Neural cell (in vitro differentiated cells): ENCODE data around the gene FAM83C. TPM values are rescaled to one million over a fixed set of nuclear protein-coding genes. Genes with fewer than 3 reads are reported as not detected.

Source experiments
- H2AFZ ChIP-seq: fragments of 200-600, 300-800 bp; sonication (generic), shearing (Covaris generic); 2 replicates; pipeline ENCODE4 v1.6.0; 2014; ENCODE audit warnings: low read depth, mild to moderate bottlenecking, antibody characterized with exemption, low read length, moderate library complexity
- H3F3A ChIP-seq: fragments of 200-600 bp; shearing (Covaris generic); 2 replicates; pipeline ENCODE4 v1.6.1; 2016; ENCODE audit warnings: mild to moderate bottlenecking, moderate library complexity, mixed read lengths, antibody characterized with exemption, low read length; ENCODE audit not compliant: insufficient read depth, poor library complexity, severe bottlenecking
- H3K27ac ChIP-seq: fragments of 200-600, 300-800 bp; sonication (generic), shearing (Covaris generic); 2 replicates; pipeline ENCODE4 v1.5.1; 2014; ENCODE audit warnings: mild to moderate bottlenecking, low read length, moderate library complexity
- H3K27me3 ChIP-seq: fragments of 300-800, 200-600 bp; sonication (generic), shearing (Covaris generic); 2 replicates; pipeline ENCODE4 v1.6.0; 2014; ENCODE audit warnings: mild to moderate bottlenecking, low read depth, low read length, moderate library complexity; ENCODE audit not compliant: insufficient read depth
- H3K36me3 ChIP-seq: fragments of 300-800, 200-600 bp; sonication (generic), shearing (Covaris generic); 2 replicates; pipeline ENCODE4 v1.5.1; 2014; ENCODE audit warnings: mild to moderate bottlenecking, antibody characterized with exemption, low read length, moderate library complexity; ENCODE audit not compliant: insufficient read depth
- H3K4me2 ChIP-seq: fragments of 300-800, 200-600 bp; sonication (generic), shearing (Covaris generic); 2 replicates; pipeline ENCODE4 v1.6.0; 2014; ENCODE audit warnings: mild to moderate bottlenecking, low read length
- H3K4me3 ChIP-seq: fragments of 300-800, 200-600 bp; sonication (generic), shearing (Covaris generic); 2 replicates; pipeline ENCODE4 v1.5.1; 2014; ENCODE audit warnings: mild to moderate bottlenecking, low read length, moderate library complexity
- H3K79me2 ChIP-seq: fragments of 200-600 bp; shearing (Covaris generic); replicated peaks from 2 replicates; pipeline ENCODE4 v1.6.0; 2014; ENCODE audit warnings: mild to moderate bottlenecking, low read length, moderate library complexity; ENCODE audit not compliant: insufficient read depth
- H3K9ac ChIP-seq: fragments of 300-800, 200-600 bp; sonication (generic), shearing (Covaris generic); 2 replicates; pipeline ENCODE4 v1.6.1; 2016; ENCODE audit warnings: mild to moderate bottlenecking, low read length, mixed read lengths
- H3K9me2 ChIP-seq: fragments of 200-600 bp; shearing (Covaris generic); 2 replicates; pipeline ENCODE4 v1.6.1; 2016; ENCODE audit warnings: mild to moderate bottlenecking, low read length, mixed read lengths; ENCODE audit not compliant: insufficient read depth
- H3K9me3 ChIP-seq: fragments of 200-600, 300-800 bp; sonication (generic), shearing (Covaris generic); 2 replicates; pipeline ENCODE4 v1.6.1; 2016; ENCODE audit warnings: mild to moderate bottlenecking, mixed run types, low read length, moderate library complexity, mixed read lengths
- H4K20me1 ChIP-seq: fragments of 200-600 bp; shearing (Covaris generic); 2 replicates; pipeline ENCODE4 v1.6.1; 2016; ENCODE audit warnings: mild to moderate bottlenecking, mixed run types; ENCODE audit not compliant: insufficient read depth
- EP300 ChIP-seq: fragments of 450-650 bp; conservative IDR thresholded peaks from 2 replicates; pipeline ENCODE4 v1.6.1; 2014; ENCODE audit warnings: antibody characterized with exemption, mild to moderate bottlenecking, moderate library complexity; ENCODE audit not compliant: poor library complexity, severe bottlenecking
- EZH2 ChIP-seq: fragments of 200-600, 300-800 bp; shearing (Covaris generic), sonication (generic); IDR thresholded peaks from 2 replicates; pipeline ENCODE4 v1.6.1; 2014; ENCODE audit warnings: antibody characterized with exemption, low read length, borderline replicate concordance, mild to moderate bottlenecking; ENCODE audit not compliant: insufficient read depth, poor library complexity, severe bottlenecking
- MXI1 ChIP-seq: fragments of 450-650 bp; conservative IDR thresholded peaks from 2 replicates; pipeline ENCODE4 v1.6.1; 2014; ENCODE audit warnings: antibody characterized with exemption, mild to moderate bottlenecking; ENCODE audit not compliant: poor library complexity, severe bottlenecking
- POLR2AphosphoS5 ChIP-seq: IDR thresholded peaks from 2 replicates; pipeline ENCODE4 v1.6.1; 2012
- RAD21 ChIP-seq: fragments of 450-650 bp; conservative IDR thresholded peaks from 2 replicates; pipeline ENCODE4 v1.6.1; 2014; ENCODE audit warnings: antibody characterized with exemption, mild to moderate bottlenecking, moderate library complexity
- SMC3 ChIP-seq: fragments of 450-650 bp; conservative IDR thresholded peaks from 2 replicates; pipeline ENCODE4 v1.6.1; 2014; ENCODE audit warnings: antibody characterized with exemption, mild to moderate bottlenecking, moderate library complexity; ENCODE audit not compliant: poor library complexity
- TAF1 ChIP-seq: IDR thresholded peaks from 2 replicates; pipeline ENCODE4 v1.6.1; 2012; ENCODE audit warnings: low read depth
- polyA plus RNA-seq: library from polyadenylated mRNA; depleted of rRNA; stranded (reverse); fragments of >200 nt; gene quantifications from 2 replicates; pipeline ENCODE4 v1.2.3, GENCODE V29; 2014
- TF ChIP-seq, protein P1 (sequence below): fragments of 450-650 bp; IDR thresholded peaks from 2 replicates; pipeline ENCODE4 v1.5.1; 2014; ENCODE audit warnings: antibody characterized with exemption, mild to moderate bottlenecking, moderate library complexity; ENCODE audit not compliant: poor library complexity, severe bottlenecking
- TF ChIP-seq, protein P2 (sequence below): IDR thresholded peaks from 2 replicates; pipeline ENCODE4 v1.6.1; 2012; ENCODE audit warnings: borderline replicate concordance

Gene FAM83C
- polyA plus RNA-seq, 1 donor from 2014 or later = not detected

DNA sequence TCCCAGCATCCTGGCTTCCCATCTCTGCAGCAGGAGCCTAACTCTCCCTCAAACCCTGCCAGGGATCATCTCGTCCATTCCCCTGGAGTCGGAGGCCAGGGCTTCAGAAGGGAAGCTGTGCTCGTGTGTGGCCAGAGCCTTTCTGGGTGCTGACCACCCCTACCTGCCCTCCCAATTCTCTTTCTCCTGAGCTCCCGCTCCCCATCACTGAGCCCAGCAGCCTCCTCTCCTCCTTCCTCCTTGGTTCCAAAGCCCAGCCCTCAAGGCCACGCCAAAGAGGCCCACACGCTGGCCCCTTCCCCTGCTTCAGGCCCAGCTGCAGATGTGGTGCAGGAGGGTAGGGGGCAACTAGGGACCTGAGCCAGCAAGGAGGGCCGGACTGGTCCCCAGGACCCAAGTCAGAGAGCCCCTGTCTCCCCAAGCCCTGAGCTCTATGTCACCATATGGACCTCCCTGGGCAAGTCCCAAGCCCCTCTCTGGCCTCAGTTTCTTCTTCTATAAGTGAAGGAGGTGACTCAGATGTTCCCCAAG lies 1.3 kb downstream of the FAM83C start:
- no peaks in the 10 kb centered on the region for H3K79me2 ChIP-seq
- no peak overlapping the region for H3K9ac ChIP-seq
- no peaks in the 10 kb centered on the region for H4K20me1 ChIP-seq
- H3K9me3 ChIP-seq = no peaks in the 10 kb centered on the region
- no peak overlapping the region for H3K4me3 ChIP-seq
- H3K27ac ChIP-seq = no peak overlapping the region
- TF ChIP-seq, protein P1, sequence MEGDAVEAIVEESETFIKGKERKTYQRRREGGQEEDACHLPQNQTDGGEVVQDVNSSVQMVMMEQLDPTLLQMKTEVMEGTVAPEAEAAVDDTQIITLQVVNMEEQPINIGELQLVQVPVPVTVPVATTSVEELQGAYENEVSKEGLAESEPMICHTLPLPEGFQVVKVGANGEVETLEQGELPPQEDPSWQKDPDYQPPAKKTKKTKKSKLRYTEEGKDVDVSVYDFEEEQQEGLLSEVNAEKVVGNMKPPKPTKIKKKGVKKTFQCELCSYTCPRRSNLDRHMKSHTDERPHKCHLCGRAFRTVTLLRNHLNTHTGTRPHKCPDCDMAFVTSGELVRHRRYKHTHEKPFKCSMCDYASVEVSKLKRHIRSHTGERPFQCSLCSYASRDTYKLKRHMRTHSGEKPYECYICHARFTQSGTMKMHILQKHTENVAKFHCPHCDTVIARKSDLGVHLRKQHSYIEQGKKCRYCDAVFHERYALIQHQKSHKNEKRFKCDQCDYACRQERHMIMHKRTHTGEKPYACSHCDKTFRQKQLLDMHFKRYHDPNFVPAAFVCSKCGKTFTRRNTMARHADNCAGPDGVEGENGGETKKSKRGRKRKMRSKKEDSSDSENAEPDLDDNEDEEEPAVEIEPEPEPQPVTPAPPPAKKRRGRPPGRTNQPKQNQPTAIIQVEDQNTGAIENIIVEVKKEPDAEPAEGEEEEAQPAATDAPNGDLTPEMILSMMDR = no peak
- TF ChIP-seq MXI1 (no peak), POLR2AphosphoS5 (no peak), SMC3 (no peak), EZH2 (no peak), TAF1 (no peak), EP300 (no peak), RAD21 (no peak)
- TF ChIP-seq, protein P2, sequence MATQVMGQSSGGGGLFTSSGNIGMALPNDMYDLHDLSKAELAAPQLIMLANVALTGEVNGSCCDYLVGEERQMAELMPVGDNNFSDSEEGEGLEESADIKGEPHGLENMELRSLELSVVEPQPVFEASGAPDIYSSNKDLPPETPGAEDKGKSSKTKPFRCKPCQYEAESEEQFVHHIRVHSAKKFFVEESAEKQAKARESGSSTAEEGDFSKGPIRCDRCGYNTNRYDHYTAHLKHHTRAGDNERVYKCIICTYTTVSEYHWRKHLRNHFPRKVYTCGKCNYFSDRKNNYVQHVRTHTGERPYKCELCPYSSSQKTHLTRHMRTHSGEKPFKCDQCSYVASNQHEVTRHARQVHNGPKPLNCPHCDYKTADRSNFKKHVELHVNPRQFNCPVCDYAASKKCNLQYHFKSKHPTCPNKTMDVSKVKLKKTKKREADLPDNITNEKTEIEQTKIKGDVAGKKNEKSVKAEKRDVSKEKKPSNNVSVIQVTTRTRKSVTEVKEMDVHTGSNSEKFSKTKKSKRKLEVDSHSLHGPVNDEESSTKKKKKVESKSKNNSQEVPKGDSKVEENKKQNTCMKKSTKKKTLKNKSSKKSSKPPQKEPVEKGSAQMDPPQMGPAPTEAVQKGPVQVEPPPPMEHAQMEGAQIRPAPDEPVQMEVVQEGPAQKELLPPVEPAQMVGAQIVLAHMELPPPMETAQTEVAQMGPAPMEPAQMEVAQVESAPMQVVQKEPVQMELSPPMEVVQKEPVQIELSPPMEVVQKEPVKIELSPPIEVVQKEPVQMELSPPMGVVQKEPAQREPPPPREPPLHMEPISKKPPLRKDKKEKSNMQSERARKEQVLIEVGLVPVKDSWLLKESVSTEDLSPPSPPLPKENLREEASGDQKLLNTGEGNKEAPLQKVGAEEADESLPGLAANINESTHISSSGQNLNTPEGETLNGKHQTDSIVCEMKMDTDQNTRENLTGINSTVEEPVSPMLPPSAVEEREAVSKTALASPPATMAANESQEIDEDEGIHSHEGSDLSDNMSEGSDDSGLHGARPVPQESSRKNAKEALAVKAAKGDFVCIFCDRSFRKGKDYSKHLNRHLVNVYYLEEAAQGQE = no peak
- no peaks in the 10 kb centered on the region for H3K36me3 ChIP-seq
- H3K4me2 ChIP-seq = no peak overlapping the region
- no peaks in the 10 kb centered on the region for H3F3A ChIP-seq
- no peaks in the 10 kb centered on the region for H3K9me2 ChIP-seq
- H2AFZ ChIP-seq = no peak overlapping the region
- no peaks in the 10 kb centered on the region for H3K27me3 ChIP-seq

DNA sequence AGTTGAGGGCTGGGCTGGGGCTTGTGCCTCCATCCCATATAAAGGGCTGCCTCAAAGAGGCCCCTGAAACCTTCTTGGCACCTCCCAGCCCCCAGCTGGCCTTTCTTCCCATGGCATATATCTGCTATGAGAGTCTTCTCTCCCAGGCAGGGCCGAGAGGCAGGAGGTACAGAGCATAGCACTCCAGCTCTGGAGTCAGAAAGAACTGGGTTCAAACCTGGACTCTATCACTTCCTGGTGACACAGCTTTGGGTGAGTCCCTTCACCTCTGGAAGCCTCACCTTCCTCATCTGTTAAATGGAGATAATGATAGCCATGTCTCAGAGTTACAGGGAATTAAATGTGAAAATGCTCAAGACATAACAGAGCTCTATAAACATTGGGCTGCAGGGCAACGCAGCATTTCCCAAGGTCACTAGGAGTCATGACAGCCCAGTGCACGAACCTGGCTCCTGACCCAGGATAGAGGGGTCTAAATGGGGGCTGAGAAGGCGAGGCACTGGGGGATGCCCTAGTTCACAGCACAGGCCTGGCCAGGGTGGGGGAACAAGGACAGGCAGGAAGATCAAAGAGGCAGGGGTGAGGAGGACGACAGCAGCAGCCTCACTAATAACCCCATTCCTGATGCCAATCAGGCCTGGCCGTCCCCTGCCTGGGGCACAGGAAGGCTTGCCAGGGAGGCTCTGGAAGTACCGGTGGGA lies 1.9 kb downstream of the FAM83C start:
- Histone ChIP-seq H3K27me3 (no peaks in the 10 kb centered on the region), H3K79me2 (no peaks in the 10 kb centered on the region), H3K36me3 (no peaks in the 10 kb centered on the region), H2AFZ (no peak overlapping the region), H3K27ac (no peak overlapping the region), H3K9ac (no peak overlapping the region), H3K9me2 (no peaks in the 10 kb centered on the region), H3F3A (no peaks in the 10 kb centered on the region), H3K4me2 (no peak overlapping the region), H3K9me3 (no peaks in the 10 kb centered on the region), H3K4me3 (no peak overlapping the region), H4K20me1 (no peaks in the 10 kb centered on the region)
- no peak for TF ChIP-seq RAD21
- no peak for TF ChIP-seq MXI1
- TF ChIP-seq, protein P1 = no peak
- TF ChIP-seq TAF1 = no peak
- TF ChIP-seq, protein P2 = no peak
- no peak for TF ChIP-seq SMC3
- no peak for TF ChIP-seq POLR2AphosphoS5
- TF ChIP-seq EP300 = no peak
- TF ChIP-seq EZH2 = no peak
